Caco-2 (cell line): Measurements from ENCODE around the gene CCNL2. TPM values are rescaled to one million over a fixed set of nuclear protein-coding genes. Genes with fewer than 3 reads are reported as not detected.

Experiments
- BruUV-seq: library from RNA; stranded (reverse); fragments of 400-500 nt; replicated peaks from 2 replicates; lab custom pipeline; 2021; lab: Mats Ljungman, UMichigan
- CTCF ChIA-PET: fragments of 300-600 bp; sonication (Branson Sonifier 250); formaldehyde crosslinking; loops from one replicate; lab custom pipeline; 2022; ENCODE audit warnings: antibody characterized with exemption; lab: Charles Lee
- POLR2A ChIA-PET: fragments of 300-600 bp; sonication (Branson Sonifier 250); formaldehyde crosslinking; loops from one replicate; lab custom pipeline; 2022; ENCODE audit warnings: antibody characterized with exemption; lab: Charles Lee
- DNase-seq, 2 experiments: peaks; one replicate each; pipeline versions ENCODE4 v3.0.0 to v3.0.0-alpha.2; 2020 to 2022
- H3K27me3 ChIP-seq: replicated peaks from 2 replicates; pipeline ENCODE4 v1.6.0; 2011; ENCODE audit warnings: low read length; ENCODE audit not compliant: control insufficient read depth, insufficient read depth
- H3K36me3 ChIP-seq: 2 replicates; pipeline ENCODE4 v1.5.1; 2011; ENCODE audit warnings: low read length; ENCODE audit not compliant: control insufficient read depth, insufficient read depth
- H3K4me1 ChIP-seq: fragments of 250-450 bp; sonication (Bioruptor Pico); 2 replicates; pipeline ENCODE4 v1.5.1; 2020; ENCODE audit warnings: mild to moderate bottlenecking
- H3K4me3 ChIP-seq: 2 replicates; pipeline ENCODE4 v1.5.1; 2011; ENCODE audit warnings: low read depth, mild to moderate bottlenecking, control low read depth, low read length
- H3K9me3 ChIP-seq: fragments of 250-450 bp; sonication (Bioruptor Pico); 2 replicates; pipeline ENCODE4 v1.5.1; 2020; ENCODE audit warnings: mild to moderate bottlenecking, moderate library complexity
- H3K27ac Mint-ChIP-seq: one replicate; pipeline ENCODE4 v1.8.0; 2022; ENCODE audit warnings: mixed read lengths; ENCODE audit not compliant: unreplicated experiment
- H3K27me3 Mint-ChIP-seq: one replicate; pipeline ENCODE4 v1.8.0; 2022; ENCODE audit warnings: mixed read lengths; ENCODE audit not compliant: insufficient read depth, unreplicated experiment
- H3K36me3 Mint-ChIP-seq: one replicate; pipeline ENCODE4 v1.8.0; 2022; ENCODE audit warnings: mild to moderate bottlenecking, mixed read lengths; ENCODE audit not compliant: insufficient read depth, unreplicated experiment
- H3K4me1 Mint-ChIP-seq: one replicate; pipeline ENCODE4 v1.8.0; 2022; ENCODE audit warnings: low read depth, mixed read lengths; ENCODE audit not compliant: unreplicated experiment
- H3K4me3 Mint-ChIP-seq: one replicate; pipeline ENCODE4 v1.8.0; 2022; ENCODE audit warnings: mild to moderate bottlenecking, moderate library complexity, mixed read lengths; ENCODE audit not compliant: unreplicated experiment
- H3K9me3 Mint-ChIP-seq: one replicate; pipeline ENCODE4 v1.8.0; 2022; ENCODE audit warnings: mixed read lengths; ENCODE audit not compliant: unreplicated experiment
- CTCF ChIP-seq, 2 experiments: fragments of 200-600 bp in 1 of 2; IDR thresholded peaks; 1 replicate in 1 of 2; 2 replicates in 1 of 2; pipeline versions ENCODE4 v1.5.1 to v1.8.0; 2011 to 2022; ENCODE audit warnings: antibody characterized with exemption in 1 of 2, control low read depth in 1 of 2, inconsistent platforms in 1 of 2, low read depth in 1 of 2, low read length in 1 of 2, mild to moderate bottlenecking in 1 of 2, moderate library complexity in 1 of 2; ENCODE audit not compliant: insufficient read depth in 1 of 2, severe bottlenecking in 1 of 2, unreplicated experiment in 1 of 2
- intact Hi-C: fragments of 100-400 bp; cut with micrococcal nuclease; formaldehyde crosslinking; loops from one replicate; pipeline ENCODE4 v1.10.0; 2022; ENCODE audit not compliant: unreplicated experiment
- total RNA-seq: library from RNA; stranded (reverse); gene quantifications from 2 replicates; pipeline ENCODE4 v1.2.3, GENCODE V29; 2022

The CCNL2 gene
- total RNA-seq, 1 experiment from 2014 or later = 147 TPM

GRCh38 chr1:1439546-1440261 lies 40.6 kb upstream of the CCNL2 start:
- Histone ChIP-seq H3K4me1 (peaks cover 25% of the 10 kb centered on the region), H3K4me3 (no peak overlapping the region), H3K36me3 (no peaks in the 10 kb centered on the region), H3K9me3 (no peaks in the 10 kb centered on the region), H3K27me3 (no peaks in the 10 kb centered on the region)
- intact Hi-C loops = loop anchor here (2.0 kb wide), 1 partner anchor 41 kb away; the partner anchor contains the start of gene CCNL2
- Mint-ChIP-seq H3K27me3 (no peaks in the 10 kb centered on the region), H3K36me3 (peaks cover 17% of the 10 kb centered on the region), H3K27ac (no peak overlapping the region), H3K4me3 (no peak overlapping the region), H3K9me3 (no peaks in the 10 kb centered on the region), H3K4me1 (no peaks in the 10 kb centered on the region)
- no peak for DNase-seq
- BruUV-seq = no TSS peak
- ChIA-PET POLR2A (no interaction called here), CTCF (no interaction called here)
- no peak for TF ChIP-seq CTCF (IDR thresholded peaks at IDR 0.05; ENCODE audit: insufficient read depth in 1 of 2, low read depth in 1 of 2, low read length in 1 of 2, severe bottlenecking in 1 of 2, unreplicated experiment in 1 of 2)

GRCh38 chr1:1438531-1439381 lies 39.6 kb upstream of the CCNL2 start:
- CTCF ChIA-PET = no interaction called here
- intact Hi-C loops = no loop called here
- Mint-ChIP-seq H3K9me3 (no peaks in the 10 kb centered on the region), H3K4me1 (no peaks in the 10 kb centered on the region), H3K36me3 (peaks cover 14% of the 10 kb centered on the region), H3K27ac (no peak overlapping the region), H3K27me3 (no peaks in the 10 kb centered on the region), H3K4me3 (no peak overlapping the region)
- Histone ChIP-seq H3K4me3 (no peak overlapping the region), H3K36me3 (no peaks in the 10 kb centered on the region), H3K27me3 (no peaks in the 10 kb centered on the region), H3K9me3 (no peaks in the 10 kb centered on the region), H3K4me1 (peaks cover 35% of the 10 kb centered on the region)
- BruUV-seq = no TSS peak
- no peak for DNase-seq
- POLR2A ChIA-PET = interaction anchor here (1.0 kb wide), 1 partner anchor 63 kb away, joined by 6 read pairs; the partner anchor contains the start of gene AURKAIP1
- TF ChIP-seq CTCF (IDR thresholded peaks at IDR 0.05; ENCODE audit: insufficient read depth in 1 of 2, low read depth in 1 of 2, low read length in 1 of 2, severe bottlenecking in 1 of 2, unreplicated experiment in 1 of 2) = no peak

GRCh38 chr1:1437904-1438376 lies 38.8 kb upstream of the CCNL2 start:
- Histone ChIP-seq H3K4me1 (peaks cover 43% of the 10 kb centered on the region), H3K36me3 (no peaks in the 10 kb centered on the region), H3K9me3 (no peaks in the 10 kb centered on the region), H3K27me3 (no peaks in the 10 kb centered on the region), H3K4me3 (no peak overlapping the region)
- ChIA-PET CTCF (no interaction called here), POLR2A (interaction anchor here (0.8 to 1.0 kb wide), 2 partner anchors 31 to 63 kb away, joined by 3 to 6 read pairs; partner anchors contain the start of genes AURKAIP1 and MRPL20)
- Mint-ChIP-seq H3K9me3 (no peaks in the 10 kb centered on the region), H3K27ac (no peak overlapping the region), H3K27me3 (no peaks in the 10 kb centered on the region), H3K4me3 (no peak overlapping the region), H3K4me1 (no peaks in the 10 kb centered on the region), H3K36me3 (peaks cover 14% of the 10 kb centered on the region)
- TF ChIP-seq CTCF (IDR thresholded peaks at IDR 0.05; ENCODE audit: insufficient read depth in 1 of 2, low read depth in 1 of 2, low read length in 1 of 2, severe bottlenecking in 1 of 2, unreplicated experiment in 1 of 2) = peak in 1 of 2 experiments; percentile 47
- no TSS peak for BruUV-seq
- intact Hi-C loops = no loop called here
- peak; percentile 82 for DNase-seq
